ENCODE results near the gene SLC8A2.

The SLC8A2 gene

GRCh38 chr19:47485210-47485609 lies 13.5 kb upstream of the SLC8A2 start:
- DNase-seq, result no peak

DNA sequence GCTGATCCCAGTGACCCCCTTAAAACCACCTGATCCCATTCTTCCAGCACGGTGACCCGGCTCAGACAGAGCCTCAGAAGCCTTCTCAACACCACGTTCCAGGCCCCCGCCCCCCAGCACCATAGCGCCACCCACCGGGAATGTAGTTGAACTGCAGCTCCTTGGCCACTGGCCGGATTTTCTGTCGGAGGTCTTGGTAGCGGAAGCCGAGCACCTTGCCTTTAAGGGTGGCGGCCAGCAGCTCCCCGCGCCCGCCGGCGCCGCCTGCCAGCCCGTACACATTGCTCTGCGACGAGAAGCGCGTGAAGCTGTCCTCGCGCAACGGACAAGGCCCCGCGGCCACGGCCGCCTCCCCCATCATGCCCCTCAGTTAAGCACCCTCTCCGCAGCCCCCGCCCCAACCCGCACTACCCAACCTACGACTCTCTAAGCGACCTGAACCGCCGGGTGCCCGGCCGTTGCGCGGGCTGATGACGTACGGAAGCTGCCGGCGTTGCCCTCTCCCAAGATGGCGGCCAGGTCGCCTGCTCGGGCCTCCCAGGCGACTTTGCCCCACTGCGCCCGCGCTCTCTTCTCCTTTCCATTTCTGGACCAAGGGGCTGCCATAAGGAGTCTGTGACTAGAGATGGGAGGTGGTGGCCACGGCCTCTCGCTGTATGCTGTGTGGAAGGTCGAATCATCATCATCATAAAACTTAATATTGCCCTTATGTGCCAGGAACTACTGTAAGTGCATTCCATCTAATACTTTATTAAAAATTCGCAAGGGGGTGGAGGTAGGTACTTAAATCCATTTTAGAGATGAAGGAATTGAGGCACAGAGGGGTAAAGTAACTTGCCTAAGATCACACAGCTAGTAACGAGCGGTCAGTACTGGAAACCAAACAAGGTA lies 12.4 kb upstream of the SLC8A2 start, which contains the start of gene KPTN:
Gene KPTN, minus strand, starts transcription at position 420 of the 891 bp plus-strand sequence. Its CDS starts 59 bp downstream, at position 361.
- peak; percentile 86 for DNase-seq

DNA sequence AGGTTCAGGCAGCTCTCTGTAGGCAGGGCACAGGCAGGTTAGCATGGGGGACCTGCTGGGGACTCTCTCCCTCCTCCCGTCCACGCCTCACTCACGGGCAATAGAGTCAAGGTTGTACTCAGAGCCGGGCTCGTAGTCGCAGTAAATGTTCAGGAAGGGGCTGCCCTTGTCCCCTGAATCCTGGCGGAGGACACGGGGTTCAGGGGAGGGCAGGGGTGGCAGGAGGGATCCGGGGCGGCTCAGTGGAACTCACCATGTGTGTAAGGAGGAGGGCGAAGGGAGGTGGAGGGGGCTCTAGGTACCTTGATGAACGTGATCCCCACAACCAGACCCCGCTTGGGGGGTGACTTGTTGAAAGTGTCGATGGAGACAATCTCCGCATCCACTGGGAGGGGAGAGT lies 11.5 kb upstream of the SLC8A2 start:
- no peak for DNase-seq

GRCh38 chr19:47481460-47482052 lies 9.9 kb upstream of the SLC8A2 start:
- DNase-seq, result no peak

DNA sequence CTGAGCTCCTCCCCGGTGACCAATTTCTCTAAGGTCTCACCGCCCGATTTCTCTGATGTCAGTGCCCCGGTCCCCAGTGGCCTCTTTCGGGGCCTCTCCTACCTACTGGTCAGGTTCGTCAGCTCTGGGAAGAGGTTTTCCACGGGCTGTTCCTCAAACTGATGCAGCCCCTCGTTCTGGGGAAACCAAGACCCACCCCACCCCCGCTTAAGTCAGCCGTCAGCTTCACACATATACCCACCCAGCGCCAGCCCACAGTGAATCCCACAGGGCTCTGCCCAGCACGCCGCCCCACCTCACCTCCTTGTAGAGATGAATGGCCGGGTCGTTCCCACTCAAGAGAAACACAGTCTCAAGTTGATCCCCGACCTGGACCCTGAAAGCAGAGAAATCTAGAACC lies 9.0 kb upstream of the SLC8A2 start:
- DNase-seq, result no peak

DNA sequence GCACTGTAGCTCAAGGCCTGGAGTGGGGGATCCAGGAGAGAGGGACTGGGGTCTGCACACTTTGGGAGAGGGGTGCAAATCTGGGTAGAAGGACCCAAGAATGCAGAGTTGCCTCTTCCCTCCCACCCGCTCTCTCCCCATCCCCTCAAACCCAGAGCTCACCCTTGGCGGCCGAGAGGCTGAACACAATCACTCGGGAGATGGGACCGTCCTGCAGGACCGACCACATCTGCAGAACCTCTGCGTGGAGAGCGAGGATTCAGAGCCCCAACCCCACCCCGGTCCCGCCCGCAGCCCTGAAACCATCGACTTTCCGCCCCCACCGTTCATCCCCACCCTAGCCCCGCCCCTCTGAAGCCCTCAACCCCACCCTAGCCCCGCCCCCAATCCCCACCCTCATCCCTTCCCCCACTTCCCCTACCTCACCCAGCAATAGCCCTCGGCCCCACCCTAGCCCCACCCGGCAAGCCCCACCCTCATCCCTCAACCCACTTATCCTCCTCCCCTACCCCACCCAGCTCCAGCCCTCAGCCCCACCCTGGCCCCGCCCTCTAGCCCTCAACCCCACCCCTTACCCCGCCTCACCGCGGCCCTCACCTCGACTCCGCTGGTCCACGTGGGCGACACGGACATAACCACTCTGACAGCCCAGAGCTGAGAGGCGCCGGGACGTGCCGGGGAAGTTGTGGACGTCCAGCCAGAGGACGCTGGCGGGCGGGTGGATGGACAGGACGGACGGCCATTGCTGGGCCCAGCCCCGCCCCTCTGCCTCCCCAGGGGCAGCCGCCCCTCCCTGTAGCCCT lies 8.2 kb upstream of the SLC8A2 start:
- no peak for DNase-seq

GRCh38 chr19:47476438-47476972 lies 4.8 kb upstream of the SLC8A2 start:
- no peak for DNase-seq

DNA sequence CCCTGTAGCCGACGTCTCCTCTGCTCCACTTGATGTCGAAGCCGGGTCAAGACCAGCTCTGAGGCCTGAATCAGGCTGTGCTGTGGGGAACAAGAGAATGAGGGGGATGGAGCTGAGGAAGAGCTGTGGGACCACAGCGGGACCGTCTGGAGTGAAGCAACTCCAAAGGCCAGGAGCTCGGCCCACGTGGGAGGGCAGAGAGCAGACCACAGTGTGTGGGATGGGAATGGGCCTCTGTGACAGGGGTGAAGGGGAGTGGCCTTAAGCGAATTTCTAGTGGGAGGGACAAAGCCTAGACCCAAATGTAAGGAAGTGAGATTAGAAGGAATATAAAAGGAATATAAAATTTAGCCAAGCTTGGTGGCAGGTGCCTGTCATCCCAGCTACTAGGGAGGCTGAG lies 3.8 kb upstream of the SLC8A2 start:
- DNase-seq, result no peak

- no peak for DNase-seq
These were observed 1.6 kb upstream of the SLC8A2 start for GRCh38 chr19:47473336-47473735.

DNA sequence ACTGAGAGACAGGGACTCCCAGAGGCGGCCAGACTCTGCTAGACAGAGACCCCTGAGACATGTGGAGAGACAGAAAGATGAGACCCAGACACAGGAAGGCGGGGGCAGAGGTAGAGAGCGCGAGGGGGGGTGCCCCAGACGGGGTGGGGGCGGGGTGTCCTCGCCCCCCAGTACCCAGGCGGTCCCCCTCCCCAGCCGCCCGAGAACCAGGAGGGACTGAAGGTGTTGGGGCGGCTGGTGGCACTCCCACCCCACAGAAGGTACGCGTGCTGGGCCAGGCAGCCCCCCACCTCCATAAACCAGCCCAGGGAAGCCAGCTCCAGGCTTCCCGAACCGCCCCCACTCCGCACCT lies 336 bp downstream of the SLC8A2 start:
- DNase-seq, result no peak

GRCh38 chr19:47470447-47471195 lies 1.1 kb downstream of the SLC8A2 start:
- no peak for DNase-seq

- DNase-seq, result no peak
These were observed 2.0 kb downstream of the SLC8A2 start for GRCh38 chr19:47469719-47470118.

- no peak for DNase-seq
These were observed 2.4 kb downstream of the SLC8A2 start for GRCh38 chr19:47469363-47469700.

DNA sequence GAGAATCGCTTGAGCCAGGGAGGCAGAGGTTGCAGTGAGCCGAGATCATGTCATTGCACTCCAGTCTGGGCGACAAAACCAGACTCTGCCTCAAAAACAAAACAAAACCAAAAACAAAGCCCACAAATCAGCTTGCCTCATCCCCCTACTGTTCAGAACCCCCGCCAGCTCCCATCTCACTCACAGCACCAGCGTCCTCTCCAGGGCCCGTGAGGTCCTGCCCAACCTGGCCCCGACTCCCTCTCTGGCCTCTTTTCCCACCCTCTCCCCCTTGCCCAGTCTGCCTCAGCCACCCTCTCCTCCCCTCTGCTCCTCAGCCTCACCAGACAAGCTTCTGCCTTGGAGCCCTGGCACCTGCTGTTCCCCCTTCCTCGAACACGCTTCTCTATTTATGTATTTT lies 3.8 kb downstream of the SLC8A2 start:
- DNase-seq, result no peak

DNA sequence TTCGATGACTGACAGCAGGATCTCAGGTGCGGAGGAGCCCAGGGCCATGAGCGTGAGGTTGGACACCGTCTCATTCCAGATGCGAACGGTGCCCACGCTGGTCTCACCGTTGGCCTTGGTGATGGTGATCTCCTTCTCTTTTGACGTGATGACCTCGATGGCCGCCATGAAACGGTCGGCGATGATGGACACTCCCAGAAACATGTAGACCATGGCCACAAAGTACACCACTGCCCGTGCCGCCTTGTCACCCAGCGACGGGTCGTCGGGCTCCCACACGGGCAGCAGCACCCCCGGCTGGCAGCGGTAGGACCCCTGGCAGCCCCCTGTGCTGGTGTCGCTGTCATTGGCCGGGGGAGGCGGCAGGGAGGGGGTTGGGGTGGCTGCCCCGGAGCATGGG lies 5.7 kb downstream of the SLC8A2 start:
- no peak for DNase-seq

- DNase-seq, result no peak
These were observed 6.8 kb downstream of the SLC8A2 start for GRCh38 chr19:47464675-47465419.

- no peak for DNase-seq
These were observed 9.8 kb downstream of the SLC8A2 start for GRCh38 chr19:47461876-47462275.

GRCh38 chr19:47459477-47459876 lies 12.2 kb downstream of the SLC8A2 start:
- no peak for DNase-seq

DNA sequence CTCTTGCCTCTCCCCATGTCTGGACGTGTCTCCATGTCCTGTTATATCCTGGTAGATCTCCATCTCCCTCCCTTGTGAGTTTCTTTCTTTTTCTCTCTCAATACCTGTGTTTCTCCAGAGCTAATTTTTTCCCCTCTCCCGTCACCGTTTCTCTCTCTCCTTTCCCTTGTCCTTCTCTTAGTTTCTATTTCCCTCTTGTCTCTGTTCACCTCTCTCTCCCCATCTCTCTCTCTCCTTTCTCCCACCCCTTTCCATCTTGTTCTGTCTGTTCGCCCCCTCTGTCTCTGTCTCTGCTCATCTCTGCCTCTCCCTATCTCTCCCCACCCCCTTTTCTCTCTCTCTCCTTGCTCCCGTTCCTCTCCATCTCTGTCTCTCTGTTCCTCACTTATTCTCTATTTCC lies 13.0 kb downstream of the SLC8A2 start:
- no peak for DNase-seq

DNA sequence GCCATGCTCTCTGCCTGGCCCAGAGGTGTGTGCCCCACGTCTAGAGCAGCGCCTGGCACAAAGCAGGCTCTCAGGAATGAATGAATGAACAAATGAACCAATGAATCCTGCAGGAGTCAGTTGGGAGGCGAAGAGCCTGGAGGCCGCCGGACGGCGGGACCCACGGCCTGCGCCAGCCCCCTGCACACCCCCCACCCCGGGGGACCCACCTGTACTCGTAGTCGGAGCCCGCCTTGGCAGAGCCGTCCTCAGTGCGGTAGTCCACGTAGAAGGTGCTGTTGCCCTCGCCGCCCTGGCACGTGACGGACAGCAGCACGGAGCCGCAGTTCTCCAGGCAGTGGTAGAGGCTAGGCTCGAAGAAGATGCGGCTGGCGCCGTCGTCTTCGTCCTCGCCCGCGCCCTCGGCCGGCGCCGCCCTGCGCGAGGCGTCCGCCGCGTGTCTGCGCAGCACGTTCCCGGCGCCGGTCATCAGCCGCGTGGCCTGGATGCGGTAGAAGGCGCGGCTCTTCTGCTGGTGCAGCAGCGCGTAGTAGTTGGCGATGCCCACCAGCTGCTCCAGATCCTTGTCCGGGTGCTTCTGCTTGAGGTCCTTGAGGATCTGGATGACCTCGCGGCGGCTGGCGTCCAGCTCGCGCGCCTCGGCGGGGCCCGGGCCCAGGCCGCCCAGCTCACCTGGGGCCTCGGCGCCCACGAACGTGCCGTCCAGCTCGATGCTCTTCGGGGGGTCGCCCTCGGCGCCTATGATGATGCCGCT lies 14.8 kb downstream of the SLC8A2 start:
- no peak for DNase-seq

- no peak for DNase-seq
These were observed 21.2 kb downstream of the SLC8A2 start for GRCh38 chr19:47450478-47450877.

All from central memory CD4-positive, alpha-beta T cell (primary cell).